HepG2 (cell line): ENCODE measurements around the gene NUDT21. TPM values are rescaled to one million over a fixed set of nuclear protein-coding genes. Genes with fewer than 3 reads are reported as not detected.

ENCODE experiments used
- AKAP8 ChIP-seq: sonication (generic); formaldehyde crosslinking; IDR thresholded peaks from 2 replicates; pipeline ENCODE4 v1.5.1; 2020; ENCODE audit warnings: mild to moderate bottlenecking, missing genetic modification reagents
- FOXK2 ChIP-seq: fragments of 450-650 bp; IDR thresholded peaks from 2 replicates; pipeline ENCODE4 v1.6.1; 2016
- IRF2 ChIP-seq: IDR thresholded peaks from 2 replicates; pipeline ENCODE4 v1.6.1; 2018; ENCODE audit warnings: missing genetic modification reagents, missing compliant biosample characterization
- SRY ChIP-seq: sonication (generic); formaldehyde crosslinking; IDR thresholded peaks from 2 replicates; pipeline ENCODE4 v1.8.0; 2022; ENCODE audit warnings: mild to moderate bottlenecking, missing genetic modification reagents
- TARDBP ChIP-seq: sonication (generic); formaldehyde crosslinking; IDR thresholded peaks from 2 replicates; pipeline ENCODE4 v1.8.0; 2022; ENCODE audit warnings: mild to moderate bottlenecking, missing genetic modification reagents
- polyA plus RNA-seq, 8 experiments: library from polyadenylated mRNA; depleted of rRNA in 3 of 8; stranded (reverse) in 7 of 8; unstranded in 1 of 8; fragments of >200 nt; fragmentation: Illumina TruSeq in 4 of 8; extraction: Trizol in 4 of 8; gene quantifications; 2 replicates each; pipeline versions ENCODE4 v1.2.1 to v1.2.3, GENCODE V29; 2011 to 2016; ENCODE audit warnings: low read depth in 4 of 8, missing spikeins in 1 of 8, mixed read lengths in 1 of 8; ENCODE audit not compliant: insufficient read depth in 1 of 8
- total RNA-seq, 5 experiments: library from RNA; depleted of rRNA; stranded (reverse); fragments of >200 nt; fragmentation: Illumina TruSeq; extraction: Trizol; gene quantifications; 2 replicates each; pipeline ENCODE4 v1.2.3, GENCODE V29; 2016; ENCODE audit warnings: low read depth in 1 of 5
- TF ChIP-seq, protein P1 (sequence below): sonication (generic); formaldehyde crosslinking; IDR thresholded peaks from 2 replicates; pipeline ENCODE4; 2020; ENCODE audit warnings: missing genetic modification reagents, mild to moderate bottlenecking, borderline replicate concordance
- TF ChIP-seq, protein P2 (sequence below): sonication (generic); formaldehyde crosslinking; IDR thresholded peaks from 2 replicates; pipeline ENCODE4 v1.8.1; 2023; ENCODE audit warnings: mild to moderate bottlenecking, missing genetic modification reagents, borderline replicate concordance
- TF ChIP-seq, protein P3 (sequence below): sonication (generic); formaldehyde crosslinking; IDR thresholded peaks from 2 replicates; pipeline ENCODE4 v1.5.1; 2020; ENCODE audit warnings: mild to moderate bottlenecking, missing genetic modification reagents, borderline replicate concordance
- TF ChIP-seq, protein P4 (sequence below): sonication (generic); formaldehyde crosslinking; IDR thresholded peaks from 2 replicates; pipeline ENCODE4 v1.4.0; 2020; ENCODE audit warnings: missing genetic modification reagents
- TF ChIP-seq, protein P5 (sequence below): sonication (generic); formaldehyde crosslinking; IDR thresholded peaks from 2 replicates; pipeline ENCODE4 v1.4.0; 2020; ENCODE audit warnings: missing genetic modification reagents, mild to moderate bottlenecking, borderline replicate concordance

NUDT21 gene
- total and polyA plus RNA-seq, 2 of the 13 experiments (the other 11 are each of a cell fraction or from before 2014, with no cell fraction given), result 177 to 210 TPM

DNA sequence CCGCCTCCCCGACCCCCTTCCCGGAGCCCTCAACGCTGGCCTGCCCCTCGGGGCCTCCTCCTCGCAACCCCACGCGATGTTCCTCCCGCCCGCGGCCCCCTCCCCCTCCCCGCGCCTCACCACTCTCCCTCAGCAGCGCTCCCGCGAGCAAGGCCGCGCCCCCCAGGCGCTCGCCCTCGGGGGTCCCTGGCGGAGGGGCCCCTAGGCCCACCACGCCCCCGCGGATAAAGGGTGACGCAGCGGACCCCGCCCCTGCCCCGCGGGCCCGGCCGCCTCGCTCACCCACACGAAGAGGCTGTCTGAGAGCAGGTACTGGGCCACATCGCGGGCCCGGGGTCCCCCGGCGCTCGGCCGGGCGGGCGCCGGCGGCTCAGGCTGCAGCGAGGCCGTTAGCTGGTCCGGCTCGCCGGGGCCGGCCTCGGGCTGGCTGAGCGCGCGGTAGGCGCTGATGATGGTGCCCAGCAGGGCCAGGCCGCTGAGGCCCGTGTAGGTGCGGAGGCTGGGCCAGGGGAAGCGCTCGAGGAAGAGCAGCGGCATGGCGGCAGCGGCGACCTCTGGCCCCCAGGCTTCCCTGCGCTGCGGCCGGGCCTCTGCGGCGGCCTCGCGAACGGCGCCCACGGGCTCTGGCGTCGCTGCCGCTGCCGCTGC, 26.2 kb downstream of the NUDT21 start (continued):
- TF ChIP-seq, protein P1, sequence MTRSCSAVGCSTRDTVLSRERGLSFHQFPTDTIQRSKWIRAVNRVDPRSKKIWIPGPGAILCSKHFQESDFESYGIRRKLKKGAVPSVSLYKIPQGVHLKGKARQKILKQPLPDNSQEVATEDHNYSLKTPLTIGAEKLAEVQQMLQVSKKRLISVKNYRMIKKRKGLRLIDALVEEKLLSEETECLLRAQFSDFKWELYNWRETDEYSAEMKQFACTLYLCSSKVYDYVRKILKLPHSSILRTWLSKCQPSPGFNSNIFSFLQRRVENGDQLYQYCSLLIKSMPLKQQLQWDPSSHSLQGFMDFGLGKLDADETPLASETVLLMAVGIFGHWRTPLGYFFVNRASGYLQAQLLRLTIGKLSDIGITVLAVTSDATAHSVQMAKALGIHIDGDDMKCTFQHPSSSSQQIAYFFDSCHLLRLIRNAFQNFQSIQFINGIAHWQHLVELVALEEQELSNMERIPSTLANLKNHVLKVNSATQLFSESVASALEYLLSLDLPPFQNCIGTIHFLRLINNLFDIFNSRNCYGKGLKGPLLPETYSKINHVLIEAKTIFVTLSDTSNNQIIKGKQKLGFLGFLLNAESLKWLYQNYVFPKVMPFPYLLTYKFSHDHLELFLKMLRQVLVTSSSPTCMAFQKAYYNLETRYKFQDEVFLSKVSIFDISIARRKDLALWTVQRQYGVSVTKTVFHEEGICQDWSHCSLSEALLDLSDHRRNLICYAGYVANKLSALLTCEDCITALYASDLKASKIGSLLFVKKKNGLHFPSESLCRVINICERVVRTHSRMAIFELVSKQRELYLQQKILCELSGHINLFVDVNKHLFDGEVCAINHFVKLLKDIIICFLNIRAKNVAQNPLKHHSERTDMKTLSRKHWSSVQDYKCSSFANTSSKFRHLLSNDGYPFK (CRISPR knock-in tag), result no peak
- TF ChIP-seq IRF2 (CRISPR knock-in tag), result no peak
- TF ChIP-seq, protein P2, sequence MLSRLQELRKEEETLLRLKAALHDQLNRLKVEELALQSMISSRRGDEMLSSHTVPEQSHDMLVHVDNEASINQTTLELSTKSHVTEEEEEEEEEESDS, result no peak
- TF ChIP-seq, protein P3, sequence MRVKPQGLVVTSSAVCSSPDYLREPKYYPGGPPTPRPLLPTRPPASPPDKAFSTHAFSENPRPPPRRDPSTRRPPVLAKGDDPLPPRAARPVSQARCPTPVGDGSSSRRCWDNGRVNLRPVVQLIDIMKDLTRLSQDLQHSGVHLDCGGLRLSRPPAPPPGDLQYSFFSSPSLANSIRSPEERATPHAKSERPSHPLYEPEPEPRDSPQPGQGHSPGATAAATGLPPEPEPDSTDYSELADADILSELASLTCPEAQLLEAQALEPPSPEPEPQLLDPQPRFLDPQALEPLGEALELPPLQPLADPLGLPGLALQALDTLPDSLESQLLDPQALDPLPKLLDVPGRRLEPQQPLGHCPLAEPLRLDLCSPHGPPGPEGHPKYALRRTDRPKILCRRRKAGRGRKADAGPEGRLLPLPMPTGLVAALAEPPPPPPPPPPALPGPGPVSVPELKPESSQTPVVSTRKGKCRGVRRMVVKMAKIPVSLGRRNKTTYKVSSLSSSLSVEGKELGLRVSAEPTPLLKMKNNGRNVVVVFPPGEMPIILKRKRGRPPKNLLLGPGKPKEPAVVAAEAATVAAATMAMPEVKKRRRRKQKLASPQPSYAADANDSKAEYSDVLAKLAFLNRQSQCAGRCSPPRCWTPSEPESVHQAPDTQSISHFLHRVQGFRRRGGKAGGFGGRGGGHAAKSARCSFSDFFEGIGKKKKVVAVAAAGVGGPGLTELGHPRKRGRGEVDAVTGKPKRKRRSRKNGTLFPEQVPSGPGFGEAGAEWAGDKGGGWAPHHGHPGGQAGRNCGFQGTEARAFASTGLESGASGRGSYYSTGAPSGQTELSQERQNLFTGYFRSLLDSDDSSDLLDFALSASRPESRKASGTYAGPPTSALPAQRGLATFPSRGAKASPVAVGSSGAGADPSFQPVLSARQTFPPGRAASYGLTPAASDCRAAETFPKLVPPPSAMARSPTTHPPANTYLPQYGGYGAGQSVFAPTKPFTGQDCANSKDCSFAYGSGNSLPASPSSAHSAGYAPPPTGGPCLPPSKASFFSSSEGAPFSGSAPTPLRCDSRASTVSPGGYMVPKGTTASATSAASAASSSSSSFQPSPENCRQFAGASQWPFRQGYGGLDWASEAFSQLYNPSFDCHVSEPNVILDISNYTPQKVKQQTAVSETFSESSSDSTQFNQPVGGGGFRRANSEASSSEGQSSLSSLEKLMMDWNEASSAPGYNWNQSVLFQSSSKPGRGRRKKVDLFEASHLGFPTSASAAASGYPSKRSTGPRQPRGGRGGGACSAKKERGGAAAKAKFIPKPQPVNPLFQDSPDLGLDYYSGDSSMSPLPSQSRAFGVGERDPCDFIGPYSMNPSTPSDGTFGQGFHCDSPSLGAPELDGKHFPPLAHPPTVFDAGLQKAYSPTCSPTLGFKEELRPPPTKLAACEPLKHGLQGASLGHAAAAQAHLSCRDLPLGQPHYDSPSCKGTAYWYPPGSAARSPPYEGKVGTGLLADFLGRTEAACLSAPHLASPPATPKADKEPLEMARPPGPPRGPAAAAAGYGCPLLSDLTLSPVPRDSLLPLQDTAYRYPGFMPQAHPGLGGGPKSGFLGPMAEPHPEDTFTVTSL (CRISPR knock-in tag), result no peak
- no peak for TF ChIP-seq AKAP8
- TF ChIP-seq TARDBP, result no peak
- no peak for TF ChIP-seq SRY
- TF ChIP-seq, protein P4, sequence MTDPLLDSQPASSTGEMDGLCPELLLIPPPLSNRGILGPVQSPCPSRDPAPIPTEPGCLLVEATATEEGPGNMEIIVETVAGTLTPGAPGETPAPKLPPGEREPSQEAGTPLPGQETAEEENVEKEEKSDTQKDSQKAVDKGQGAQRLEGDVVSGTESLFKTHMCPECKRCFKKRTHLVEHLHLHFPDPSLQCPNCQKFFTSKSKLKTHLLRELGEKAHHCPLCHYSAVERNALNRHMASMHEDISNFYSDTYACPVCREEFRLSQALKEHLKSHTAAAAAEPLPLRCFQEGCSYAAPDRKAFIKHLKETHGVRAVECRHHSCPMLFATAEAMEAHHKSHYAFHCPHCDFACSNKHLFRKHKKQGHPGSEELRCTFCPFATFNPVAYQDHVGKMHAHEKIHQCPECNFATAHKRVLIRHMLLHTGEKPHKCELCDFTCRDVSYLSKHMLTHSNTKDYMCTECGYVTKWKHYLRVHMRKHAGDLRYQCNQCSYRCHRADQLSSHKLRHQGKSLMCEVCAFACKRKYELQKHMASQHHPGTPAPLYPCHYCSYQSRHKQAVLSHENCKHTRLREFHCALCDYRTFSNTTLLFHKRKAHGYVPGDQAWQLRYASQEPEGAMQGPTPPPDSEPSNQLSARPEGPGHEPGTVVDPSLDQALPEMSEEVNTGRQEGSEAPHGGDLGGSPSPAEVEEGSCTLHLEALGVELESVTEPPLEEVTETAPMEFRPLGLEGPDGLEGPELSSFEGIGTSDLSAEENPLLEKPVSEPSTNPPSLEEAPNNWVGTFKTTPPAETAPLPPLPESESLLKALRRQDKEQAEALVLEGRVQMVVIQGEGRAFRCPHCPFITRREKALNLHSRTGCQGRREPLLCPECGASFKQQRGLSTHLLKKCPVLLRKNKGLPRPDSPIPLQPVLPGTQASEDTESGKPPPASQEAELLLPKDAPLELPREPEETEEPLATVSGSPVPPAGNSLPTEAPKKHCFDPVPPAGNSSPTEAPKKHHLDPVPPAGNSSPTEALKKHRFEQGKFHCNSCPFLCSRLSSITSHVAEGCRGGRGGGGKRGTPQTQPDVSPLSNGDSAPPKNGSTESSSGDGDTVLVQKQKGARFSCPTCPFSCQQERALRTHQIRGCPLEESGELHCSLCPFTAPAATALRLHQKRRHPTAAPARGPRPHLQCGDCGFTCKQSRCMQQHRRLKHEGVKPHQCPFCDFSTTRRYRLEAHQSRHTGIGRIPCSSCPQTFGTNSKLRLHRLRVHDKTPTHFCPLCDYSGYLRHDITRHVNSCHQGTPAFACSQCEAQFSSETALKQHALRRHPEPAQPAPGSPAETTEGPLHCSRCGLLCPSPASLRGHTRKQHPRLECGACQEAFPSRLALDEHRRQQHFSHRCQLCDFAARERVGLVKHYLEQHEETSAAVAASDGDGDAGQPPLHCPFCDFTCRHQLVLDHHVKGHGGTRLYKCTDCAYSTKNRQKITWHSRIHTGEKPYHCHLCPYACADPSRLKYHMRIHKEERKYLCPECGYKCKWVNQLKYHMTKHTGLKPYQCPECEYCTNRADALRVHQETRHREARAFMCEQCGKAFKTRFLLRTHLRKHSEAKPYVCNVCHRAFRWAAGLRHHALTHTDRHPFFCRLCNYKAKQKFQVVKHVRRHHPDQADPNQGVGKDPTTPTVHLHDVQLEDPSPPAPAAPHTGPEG (CRISPR knock-in tag), result 0 out of 2 replicates have a peak, but pooled peaks have one; percentile 24
- TF ChIP-seq, protein P5, sequence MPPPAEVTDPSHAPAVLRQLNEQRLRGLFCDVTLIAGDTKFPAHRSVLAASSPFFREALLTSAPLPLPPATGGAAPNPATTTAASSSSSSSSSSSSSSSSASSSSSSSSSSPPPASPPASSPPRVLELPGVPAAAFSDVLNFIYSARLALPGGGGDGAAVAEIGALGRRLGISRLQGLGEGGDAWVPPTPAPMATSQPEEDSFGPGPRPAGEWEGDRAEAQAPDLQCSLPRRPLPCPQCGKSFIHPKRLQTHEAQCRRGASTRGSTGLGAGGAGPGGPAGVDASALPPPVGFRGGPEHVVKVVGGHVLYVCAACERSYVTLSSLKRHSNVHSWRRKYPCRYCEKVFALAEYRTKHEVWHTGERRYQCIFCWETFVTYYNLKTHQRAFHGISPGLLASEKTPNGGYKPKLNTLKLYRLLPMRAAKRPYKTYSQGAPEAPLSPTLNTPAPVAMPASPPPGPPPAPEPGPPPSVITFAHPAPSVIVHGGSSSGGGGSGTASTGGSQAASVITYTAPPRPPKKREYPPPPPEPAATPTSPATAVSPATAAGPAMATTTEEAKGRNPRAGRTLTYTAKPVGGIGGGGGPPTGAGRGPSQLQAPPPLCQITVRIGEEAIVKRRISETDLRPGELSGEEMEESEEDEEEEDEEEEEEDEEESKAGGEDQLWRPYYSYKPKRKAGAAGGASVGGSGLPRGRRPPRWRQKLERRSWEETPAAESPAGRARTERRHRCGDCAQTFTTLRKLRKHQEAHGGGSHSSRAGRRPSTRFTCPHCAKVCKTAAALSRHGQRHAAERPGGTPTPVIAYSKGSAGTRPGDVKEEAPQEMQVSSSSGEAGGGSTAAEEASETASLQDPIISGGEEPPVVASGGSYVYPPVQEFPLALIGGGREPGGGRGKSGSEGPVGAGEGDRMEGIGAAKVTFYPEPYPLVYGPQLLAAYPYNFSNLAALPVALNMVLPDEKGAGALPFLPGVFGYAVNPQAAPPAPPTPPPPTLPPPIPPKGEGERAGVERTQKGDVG (CRISPR knock-in tag), result no peak
- no peak for TF ChIP-seq FOXK2
